G401.6 (cell line): ENCODE results near the gene CBFA2T2.
"Not testable (repeated sequence)": the region's sequence is repeated elsewhere in the genome, so short reads cannot be mapped to it uniquely, and the experiment has no call there.

Source experiments
- FAIRE-seq: peaks from 2 replicates; lab custom pipeline; 2012; peaks lifted over from hg19 to GRCh38; lab: Jason Lieb, UNC

The CBFA2T2 gene

GRCh38 chr20:33576432-33577125, 86.7 kb downstream of the CBFA2T2 start:
- FAIRE-seq = no peak

GRCh38 chr20:33578510-33578909, 88.6 kb downstream of the CBFA2T2 start:
- FAIRE-seq = no peak

- FAIRE-seq = no peak
Measured at GRCh38 chr20:33583143-33583542, 93.2 kb downstream of the CBFA2T2 start.

GRCh38 chr20:33584976-33585375, 95.1 kb downstream of the CBFA2T2 start:
- peak; percentile 17 for FAIRE-seq

GRCh38 chr20:33585413-33585812, 95.5 kb downstream of the CBFA2T2 start:
- FAIRE-seq = no peak

GRCh38 chr20:33589059-33589458, 99.2 kb downstream of the CBFA2T2 start:
- no peak for FAIRE-seq

GRCh38 chr20:33591901-33592300, 102.0 kb downstream of the CBFA2T2 start:
- FAIRE-seq = not testable (repeated sequence)

- FAIRE-seq = no peak
Measured at GRCh38 chr20:33594743-33595142, 104.8 kb downstream of the CBFA2T2 start.

GRCh38 chr20:33600414-33600813, 110.5 kb downstream of the CBFA2T2 start:
- FAIRE-seq = no peak

GRCh38 chr20:33600981-33601380, 111.1 kb downstream of the CBFA2T2 start:
- no peak for FAIRE-seq

GRCh38 chr20:33601861-33602260, 112.0 kb downstream of the CBFA2T2 start:
- no peak for FAIRE-seq

- FAIRE-seq = no peak
Measured at GRCh38 chr20:33602826-33603590, 113.1 kb downstream of the CBFA2T2 start.

- FAIRE-seq = no peak
Measured at GRCh38 chr20:33604084-33604990, 114.4 kb downstream of the CBFA2T2 start.

GRCh38 chr20:33604991-33605370, 115.1 kb downstream of the CBFA2T2 start:
- no peak for FAIRE-seq

- no peak for FAIRE-seq
Measured at GRCh38 chr20:33606118-33606771, 116.3 kb downstream of the CBFA2T2 start.

GRCh38 chr20:33609504-33609903, 119.6 kb downstream of the CBFA2T2 start:
- no peak for FAIRE-seq

GRCh38 chr20:33611106-33611505, 121.2 kb downstream of the CBFA2T2 start:
- FAIRE-seq = no peak

GRCh38 chr20:33612001-33612400, 122.1 kb downstream of the CBFA2T2 start:
- FAIRE-seq = no peak

GRCh38 chr20:33621717-33622400, 132.0 kb downstream of the CBFA2T2 start:
- no peak for FAIRE-seq

- no peak for FAIRE-seq
Measured at GRCh38 chr20:33622705-33623365, 132.9 kb downstream of the CBFA2T2 start.

GRCh38 chr20:33624399-33624798, 134.5 kb downstream of the CBFA2T2 start:
- no peak for FAIRE-seq
